Stomach (tissue), 4 donors: ENCODE data around the gene CD81.

Source experiments
- CTCF ChIP-seq, 7 experiments: fragments of 450-650 bp in 4 of 7; fragments of 200-600 bp in 3 of 7; sonication (generic) in 3 of 7; IDR thresholded peaks; one replicate each; pipeline ENCODE4 v1.5.1; 2016 to 2019; ENCODE audit warnings: antibody characterized with exemption in 7 of 7, control low read depth in 2 of 7, mild to moderate bottlenecking in 1 of 7
- POLR2AphosphoS5 ChIP-seq, 3 donors: sonication (generic); formaldehyde crosslinking; IDR thresholded peaks; one replicate each; pipeline ENCODE4 v1.6.1; 2016; ENCODE audit warnings: antibody characterized with exemption in 3 of 3

DNA sequence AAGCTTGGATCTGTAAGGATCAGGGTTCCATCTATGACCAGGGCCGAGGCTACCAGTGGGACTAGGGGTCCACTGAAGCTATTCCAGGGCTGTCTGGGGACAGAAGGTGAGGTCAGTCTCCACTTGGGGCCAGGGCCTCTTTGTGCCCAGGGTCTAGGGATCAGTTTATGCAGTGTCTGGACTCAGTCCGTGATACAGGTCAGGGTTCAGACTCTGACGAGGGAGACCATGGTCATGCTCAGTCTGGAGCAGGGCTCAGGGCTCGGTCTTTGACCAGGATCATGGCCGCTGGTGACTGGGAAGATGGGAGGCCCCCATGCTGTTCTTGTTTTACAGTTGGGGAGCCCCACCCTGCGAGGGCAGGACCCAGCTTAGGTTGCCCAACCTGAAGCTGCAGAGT is 35.2 kb downstream of the CD81 start:
- TF ChIP-seq CTCF (IDR thresholded peaks at IDR 0.05) = no peak
- no peak for TF ChIP-seq POLR2AphosphoS5 (IDR thresholded peaks at IDR 0.05)
